Measurements from ENCODE around the gene BMP15.

BMP15 gene

GRCh38 chrX:50881028-50881427 is 29.5 kb upstream of the BMP15 start:
- no peak overlapping the region for H3K4me3 ChIP-seq (ENCODE audit: control insufficient read depth, low read depth, low read length)
- DNase-seq (ENCODE audit: low read depth) = no peak
- no peak for TF ChIP-seq CTCF (conservative IDR thresholded peaks at IDR 0.05; ENCODE audit: control insufficient read depth, insufficient read depth, low read depth, low read length)

GRCh38 chrX:50888884-50889283 is 21.7 kb upstream of the BMP15 start:
- TF ChIP-seq CTCF (conservative IDR thresholded peaks at IDR 0.05; ENCODE audit: control insufficient read depth, insufficient read depth, low read depth, low read length) = no peak
- no peak overlapping the region for H3K4me3 ChIP-seq (ENCODE audit: control insufficient read depth, low read depth, low read length)
- DNase-seq (ENCODE audit: low read depth) = no peak

GRCh38 chrX:50889582-50889981 is 21.0 kb upstream of the BMP15 start:
- DNase-seq (ENCODE audit: low read depth) = no peak
- no peak overlapping the region for H3K4me3 ChIP-seq (ENCODE audit: control insufficient read depth, low read depth, low read length)
- no peak for TF ChIP-seq CTCF (conservative IDR thresholded peaks at IDR 0.05; ENCODE audit: control insufficient read depth, insufficient read depth, low read depth, low read length)

- no peak overlapping the region for H3K4me3 ChIP-seq (ENCODE audit: control insufficient read depth, low read depth, low read length)
- TF ChIP-seq CTCF (conservative IDR thresholded peaks at IDR 0.05; ENCODE audit: control insufficient read depth, insufficient read depth, low read depth, low read length) = no peak
These were observed 17.5 kb upstream of the BMP15 start for GRCh38 chrX:50893047-50893446.

GRCh38 chrX:50893466-50893865 is 17.1 kb upstream of the BMP15 start:
- no peak for DNase-seq (ENCODE audit: low read depth)
- TF ChIP-seq CTCF (conservative IDR thresholded peaks at IDR 0.05; ENCODE audit: control insufficient read depth, insufficient read depth, low read depth, low read length) = no peak
- no peak overlapping the region for H3K4me3 ChIP-seq (ENCODE audit: control insufficient read depth, low read depth, low read length)

More at GRCh38 chrX:50893047-50893446, 17.5 kb upstream of the BMP15 start:
- DNase-seq (ENCODE audit: low read depth) = no peak

GRCh38 chrX:50905334-50905733 is 5.2 kb upstream of the BMP15 start:
- H3K4me3 ChIP-seq (ENCODE audit: control insufficient read depth, low read depth, low read length) = no peak overlapping the region
- DNase-seq (ENCODE audit: low read depth) = no peak
- peak; percentile 30 for TF ChIP-seq CTCF (conservative IDR thresholded peaks at IDR 0.05; ENCODE audit: control insufficient read depth, insufficient read depth, low read depth, low read length)

GRCh38 chrX:50913520-50913919 is 3.0 kb downstream of the BMP15 start:
- no peak for DNase-seq (ENCODE audit: low read depth)
- H3K4me3 ChIP-seq (ENCODE audit: control insufficient read depth, low read depth, low read length) = no peak overlapping the region
- TF ChIP-seq CTCF (conservative IDR thresholded peaks at IDR 0.05; ENCODE audit: control insufficient read depth, insufficient read depth, low read depth, low read length) = no peak

Data from fibroblast of mammary gland (primary cell).